Vagina (tissue), 2 donors: ENCODE measurements around the gene GJA10. TPM values are rescaled to one million over a fixed set of nuclear protein-coding genes. Genes with fewer than 3 reads are reported as not detected.

ENCODE experiments used
- DNase-seq, 2 donors: peaks; one replicate each; pipeline ENCODE4 v3.0.0-alpha.2; 2017; ENCODE audit errors: extremely low spot score in 2 of 2
- H3K27ac ChIP-seq: fragments of 200-600 bp; sonication (generic); one replicate; pipeline ENCODE4 v1.5.1; 2019
- H3K27me3 ChIP-seq: fragments of 200-600 bp; sonication (generic); one replicate; pipeline ENCODE4 v1.5.1; 2019
- H3K36me3 ChIP-seq, 2 donors: fragments of 200-600 bp; sonication (generic); one replicate each; pipeline ENCODE4 v1.5.1; 2017 to 2019
- H3K4me1 ChIP-seq: fragments of 200-600 bp; sonication (generic); one replicate; pipeline ENCODE4 v1.5.1; 2019
- H3K4me3 ChIP-seq, 2 donors: fragments of 200-600 bp; sonication (generic); 1 replicate in 1 of 2; 2 replicates in 1 of 2; pipeline ENCODE4 v1.5.1; 2016 to 2019
- H3K9me3 ChIP-seq: fragments of 200-600 bp; sonication (generic); one replicate; pipeline ENCODE4 v1.5.1; 2019
- POLR2A ChIP-seq, 2 donors: fragments of 450-650 bp; IDR thresholded peaks; one replicate each; pipeline ENCODE4 v1.6.1; 2017; ENCODE audit warnings: antibody characterized with exemption in 2 of 2, mild to moderate bottlenecking in 2 of 2, moderate library complexity in 2 of 2
- POLR2AphosphoS5 ChIP-seq, 2 donors: sonication (generic); formaldehyde crosslinking; IDR thresholded peaks; one replicate each; pipeline ENCODE4 v1.9.0; 2017; ENCODE audit warnings: antibody characterized with exemption in 2 of 2, mild to moderate bottlenecking in 2 of 2, low read depth in 1 of 2; ENCODE audit not compliant: insufficient read depth in 1 of 2
- intact Hi-C: fragments of 100-400 bp; cut with DNase I; formaldehyde crosslinking; loops from one replicate; pipeline ENCODE4 v1.15.1; 2023
- total RNA-seq: library from RNA; depleted of rRNA; stranded (reverse); fragments of >200 nt; gene quantifications from one replicate; pipeline ENCODE4 v1.2.3, GENCODE V29; 2016
- TF ChIP-seq, protein P1 (sequence below), 3 experiments: fragments of 450-650 bp in 2 of 3; fragments of 200-600 bp in 1 of 3; sonication (generic) in 1 of 3; IDR thresholded peaks; one replicate each; pipeline ENCODE4 v1.5.1; 2017 to 2019; ENCODE audit warnings: antibody characterized with exemption in 3 of 3, mild to moderate bottlenecking in 2 of 3, moderate library complexity in 2 of 3

The GJA10 gene
- total RNA-seq, 1 donor from 2014 or later = not detected

DNA sequence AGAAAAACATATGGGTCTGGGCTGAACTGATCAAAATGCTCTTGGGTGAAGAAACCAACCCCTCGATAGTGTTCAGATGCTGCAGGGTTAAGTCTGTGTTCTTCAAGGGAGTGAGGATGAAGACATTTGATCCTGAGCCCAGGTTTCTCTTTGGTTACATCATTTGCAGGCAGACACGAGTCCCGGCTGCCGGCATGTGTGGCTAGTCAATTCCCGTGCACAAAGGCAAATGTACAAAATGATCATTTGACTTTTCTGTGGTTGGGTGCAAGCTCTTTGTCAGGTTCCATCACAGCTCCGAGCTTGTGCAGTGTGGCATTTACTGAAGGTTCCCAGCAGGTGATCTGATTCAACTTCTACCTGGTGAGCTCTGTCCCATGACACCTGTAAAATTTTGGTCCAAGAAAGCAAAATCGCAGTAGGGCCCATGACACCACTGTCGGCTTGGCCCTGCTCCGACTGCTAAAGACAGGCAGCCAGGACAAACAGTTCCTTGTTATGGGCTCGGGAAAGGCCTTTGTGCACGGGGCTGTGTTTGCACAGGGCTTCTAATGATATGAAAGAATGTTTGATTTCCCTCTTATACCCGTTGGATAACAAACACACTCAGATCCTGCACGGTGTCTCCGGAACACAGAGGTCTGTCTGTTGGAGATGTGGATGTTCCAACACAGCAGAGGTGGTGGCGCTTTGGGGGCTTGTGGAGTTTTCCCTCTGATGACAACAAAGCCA lies 46.9 kb downstream of the GJA10 start:
- no peak for TF ChIP-seq POLR2A (IDR thresholded peaks at IDR 0.05)
- TF ChIP-seq, protein P1, sequence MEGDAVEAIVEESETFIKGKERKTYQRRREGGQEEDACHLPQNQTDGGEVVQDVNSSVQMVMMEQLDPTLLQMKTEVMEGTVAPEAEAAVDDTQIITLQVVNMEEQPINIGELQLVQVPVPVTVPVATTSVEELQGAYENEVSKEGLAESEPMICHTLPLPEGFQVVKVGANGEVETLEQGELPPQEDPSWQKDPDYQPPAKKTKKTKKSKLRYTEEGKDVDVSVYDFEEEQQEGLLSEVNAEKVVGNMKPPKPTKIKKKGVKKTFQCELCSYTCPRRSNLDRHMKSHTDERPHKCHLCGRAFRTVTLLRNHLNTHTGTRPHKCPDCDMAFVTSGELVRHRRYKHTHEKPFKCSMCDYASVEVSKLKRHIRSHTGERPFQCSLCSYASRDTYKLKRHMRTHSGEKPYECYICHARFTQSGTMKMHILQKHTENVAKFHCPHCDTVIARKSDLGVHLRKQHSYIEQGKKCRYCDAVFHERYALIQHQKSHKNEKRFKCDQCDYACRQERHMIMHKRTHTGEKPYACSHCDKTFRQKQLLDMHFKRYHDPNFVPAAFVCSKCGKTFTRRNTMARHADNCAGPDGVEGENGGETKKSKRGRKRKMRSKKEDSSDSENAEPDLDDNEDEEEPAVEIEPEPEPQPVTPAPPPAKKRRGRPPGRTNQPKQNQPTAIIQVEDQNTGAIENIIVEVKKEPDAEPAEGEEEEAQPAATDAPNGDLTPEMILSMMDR (IDR thresholded peaks at IDR 0.05) = no peak
- Histone ChIP-seq H3K27ac (no peak overlapping the region), H3K27me3 (no peaks in the 10 kb centered on the region), H3K36me3 (no peaks in the 10 kb centered on the region), H3K4me3 (no peak overlapping the region), H3K9me3 (no peaks in the 10 kb centered on the region), H3K4me1 (no peaks in the 10 kb centered on the region)
- intact Hi-C loops = no loop called here
- no peak for DNase-seq

DNA sequence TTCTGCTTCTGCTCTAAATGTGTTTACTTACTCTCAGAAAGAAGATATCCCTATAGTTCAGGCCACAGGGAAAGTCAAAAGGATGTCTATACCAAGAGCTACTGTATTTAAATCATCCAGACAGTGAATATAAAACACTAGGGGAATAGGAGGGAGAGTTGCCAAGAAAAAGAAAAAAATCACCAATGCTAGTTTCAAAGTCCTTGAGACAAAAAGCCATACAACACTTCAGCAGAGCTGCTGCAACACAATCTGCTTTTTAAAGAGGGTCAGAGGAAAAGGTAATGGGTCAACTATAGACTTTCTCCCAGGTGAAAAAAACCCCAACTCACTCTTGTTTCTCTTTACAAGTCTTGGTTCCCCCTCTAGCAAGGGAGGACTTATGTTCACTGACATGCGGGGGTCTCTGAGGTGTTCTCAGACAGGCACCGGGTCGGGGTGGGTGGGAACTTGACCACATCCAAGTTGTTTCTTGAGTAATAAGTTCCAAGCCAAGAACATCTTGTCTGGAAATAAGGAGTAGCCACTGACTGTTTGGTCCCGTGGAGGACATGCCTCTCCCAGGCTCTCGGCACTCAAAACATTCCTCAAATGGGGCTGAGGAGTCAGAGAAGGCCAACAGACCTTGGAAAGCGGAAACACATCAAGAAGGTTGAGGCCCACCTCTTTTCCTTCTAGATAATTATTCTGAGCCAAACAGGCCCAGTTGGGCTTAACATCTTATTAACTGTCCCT lies 47.7 kb downstream of the GJA10 start:
- Histone ChIP-seq H3K4me3 (no peak overlapping the region), H3K27me3 (no peaks in the 10 kb centered on the region), H3K4me1 (no peaks in the 10 kb centered on the region), H3K36me3 (no peaks in the 10 kb centered on the region), H3K9me3 (no peaks in the 10 kb centered on the region), H3K27ac (no peak overlapping the region)
- no peak for DNase-seq
- TF ChIP-seq, protein P1 (IDR thresholded peaks at IDR 0.05) = no peak
- TF ChIP-seq POLR2AphosphoS5 (IDR thresholded peaks at IDR 0.05; ENCODE audit: insufficient read depth in 1 of 2, low read depth in 1 of 2) (no peak), POLR2A (IDR thresholded peaks at IDR 0.05) (no peak)
- intact Hi-C loops = no loop called here

DNA sequence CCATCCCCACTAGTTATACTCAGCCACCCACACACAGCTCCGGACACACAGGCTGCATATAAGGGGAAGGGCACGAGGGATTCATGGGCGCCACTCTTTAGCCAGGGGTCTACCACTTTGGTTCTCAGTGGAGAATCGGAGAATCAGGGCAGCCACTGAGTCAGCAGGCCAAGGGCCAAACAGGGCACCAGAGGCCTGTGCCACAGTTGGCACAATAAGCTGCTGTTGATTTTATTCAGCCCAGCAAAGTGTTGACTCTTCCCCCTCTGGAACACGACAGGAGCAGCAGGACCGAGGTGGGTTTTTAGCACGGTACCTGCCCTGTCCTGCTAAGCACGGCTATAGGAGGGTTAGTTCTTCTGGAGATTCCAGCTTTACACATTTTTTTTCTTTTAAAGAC lies 48.3 kb downstream of the GJA10 start:
- no peaks in the 10 kb centered on the region for H3K36me3 ChIP-seq
- no peak overlapping the region for H3K27ac ChIP-seq
- no peak overlapping the region for H3K4me3 ChIP-seq
- no peaks in the 10 kb centered on the region for H3K27me3 ChIP-seq
- H3K9me3 ChIP-seq = no peaks in the 10 kb centered on the region
- H3K4me1 ChIP-seq = no peaks in the 10 kb centered on the region
- no peak for DNase-seq
- TF ChIP-seq, protein P1 (IDR thresholded peaks at IDR 0.05) = no peak
- TF ChIP-seq POLR2AphosphoS5 (IDR thresholded peaks at IDR 0.05; ENCODE audit: insufficient read depth in 1 of 2, low read depth in 1 of 2) = no peak
- TF ChIP-seq POLR2A (IDR thresholded peaks at IDR 0.05) = no peak
- intact Hi-C loops = no loop called here

DNA sequence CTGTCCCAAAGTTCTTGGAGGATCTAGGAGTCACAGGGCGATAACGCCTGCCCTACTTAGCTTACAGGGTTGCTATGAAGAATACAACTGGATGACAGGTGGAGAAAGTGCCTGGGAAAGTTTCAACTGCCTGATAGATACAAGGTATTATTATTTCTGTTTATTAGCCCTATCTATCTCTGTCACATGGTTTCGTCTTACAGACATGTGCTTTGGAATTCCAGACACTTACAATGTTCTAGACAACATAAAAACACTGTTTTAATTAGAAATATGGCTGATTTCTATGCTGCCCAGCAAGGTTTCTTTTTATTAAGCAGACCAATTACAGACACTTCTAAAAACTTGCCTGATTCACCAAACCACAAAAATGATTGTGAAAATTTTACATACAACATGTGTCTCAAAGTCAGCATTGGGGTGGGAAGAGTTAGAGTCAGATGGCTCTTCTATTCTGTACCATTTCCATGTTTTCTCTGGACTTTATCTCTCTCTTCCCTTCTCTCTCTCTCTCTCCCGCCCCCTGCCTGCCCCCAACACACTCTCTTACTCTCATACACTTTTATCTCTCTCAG lies 50.0 kb downstream of the GJA10 start:
- H3K4me3 ChIP-seq = no peak overlapping the region
- TF ChIP-seq POLR2A (IDR thresholded peaks at IDR 0.05) (no peak), POLR2AphosphoS5 (IDR thresholded peaks at IDR 0.05; ENCODE audit: insufficient read depth in 1 of 2, low read depth in 1 of 2) (no peak)
- TF ChIP-seq, protein P1 (IDR thresholded peaks at IDR 0.05) = no peak
- intact Hi-C loops = no loop called here
- H3K36me3 ChIP-seq = no peaks in the 10 kb centered on the region
- no peaks in the 10 kb centered on the region for H3K4me1 ChIP-seq
- no peak for DNase-seq
- H3K9me3 ChIP-seq = no peaks in the 10 kb centered on the region
- no peak overlapping the region for H3K27ac ChIP-seq
- no peaks in the 10 kb centered on the region for H3K27me3 ChIP-seq
